Neural progenitor cell (in vitro differentiated cells): ENCODE measurements around the gene PRR29. TPM values are rescaled to one million over a fixed set of nuclear protein-coding genes. Genes with fewer than 3 reads are reported as not detected.

Experiments
- DNase-seq: peaks from one replicate; pipeline ENCODE4 v3.0.0-alpha.2; 2016; ENCODE audit warnings: low spot score
- H2AFZ ChIP-seq: fragments of 200-600 bp; sonication (generic); replicated peaks from 2 replicates; pipeline ENCODE4 v1.6.1; 2016; ENCODE audit warnings: antibody characterized with exemption
- H3F3A ChIP-seq: fragments of 200-600 bp; sonication (generic); 2 replicates; pipeline ENCODE4 v1.6.1; 2016; ENCODE audit warnings: antibody characterized with exemption, low read depth
- H3K27ac ChIP-seq: fragments of 200-600 bp; sonication (generic); 2 replicates; pipeline ENCODE4 v1.5.1; 2016; ENCODE audit warnings: mild to moderate bottlenecking
- H3K27me3 ChIP-seq: fragments of 200-600 bp; sonication (generic); 2 replicates; pipeline ENCODE4 v1.6.1; 2016; ENCODE audit warnings: mild to moderate bottlenecking, moderate library complexity
- H3K36me3 ChIP-seq: fragments of 200-600 bp; sonication (generic); 2 replicates; pipeline ENCODE4 v1.5.1; 2016
- H3K4me1 ChIP-seq: fragments of 200-600 bp; sonication (generic); 2 replicates; pipeline ENCODE4 v1.6.1; 2016; ENCODE audit warnings: mixed run types
- H3K4me2 ChIP-seq: fragments of 200-600 bp; sonication (generic); 2 replicates; pipeline ENCODE4 v1.6.1; 2016
- H3K4me3 ChIP-seq: fragments of 200-600 bp; sonication (generic); 2 replicates; pipeline ENCODE4 v1.5.1; 2016
- H3K79me2 ChIP-seq: fragments of 200-600 bp; sonication (generic); 2 replicates; pipeline ENCODE4 v1.6.1; 2016; ENCODE audit warnings: low read depth
- H3K9ac ChIP-seq: fragments of 200-600 bp; sonication (generic); 2 replicates; pipeline ENCODE4 v1.6.1; 2016
- H3K9me3 ChIP-seq: fragments of 200-600 bp; sonication (generic); 2 replicates; pipeline ENCODE4 v1.5.1; 2016; ENCODE audit warnings: low read depth
- H4K20me1 ChIP-seq: fragments of 200-600 bp; sonication (generic); 2 replicates; pipeline ENCODE4 v1.6.1; 2016; ENCODE audit warnings: low read depth
- H3K27ac Mint-ChIP-seq: 3 replicates; pipeline ENCODE4 v1.8.0; 2021; ENCODE audit warnings: mixed read lengths
- H3K27me3 Mint-ChIP-seq: 2 replicates; pipeline ENCODE4 v1.8.0; 2022; ENCODE audit warnings: low read depth, mild to moderate bottlenecking, inconsistent platforms, moderate library complexity, mixed read lengths; ENCODE audit not compliant: insufficient read depth
- H3K36me3 Mint-ChIP-seq: 3 replicates; pipeline ENCODE4 v1.8.0; 2021; ENCODE audit warnings: mixed read lengths
- H3K4me1 Mint-ChIP-seq: 3 replicates; pipeline ENCODE4 v1.8.0; 2021; ENCODE audit warnings: mixed read lengths
- H3K4me3 Mint-ChIP-seq: 3 replicates; pipeline ENCODE4 v1.8.0; 2021; ENCODE audit warnings: mild to moderate bottlenecking, moderate library complexity, mixed read lengths
- H3K9me3 Mint-ChIP-seq: 3 replicates; pipeline ENCODE4 v1.8.0; 2020; ENCODE audit warnings: mixed read lengths
- CTCF ChIP-seq: fragments of 200-600 bp; sonication (generic); IDR thresholded peaks from 2 replicates; pipeline ENCODE4 v1.5.1; 2017; ENCODE audit warnings: antibody characterized with exemption, mild to moderate bottlenecking
- EZH2 ChIP-seq: fragments of 200-600 bp; sonication (generic); IDR thresholded peaks from 2 replicates; pipeline ENCODE4 v1.6.1; 2017; ENCODE audit warnings: antibody characterized with exemption, mild to moderate bottlenecking, moderate library complexity
- EZH2phosphoT487 ChIP-seq: fragments of 200-600 bp; sonication (generic); IDR thresholded peaks from 2 replicates; pipeline ENCODE4 v1.6.1; 2017; ENCODE audit warnings: antibody characterized with exemption
- total RNA-seq: library from RNA; depleted of rRNA; stranded (reverse); fragments of >200 nt; gene quantifications from 2 replicates; pipeline ENCODE4 v1.2.3, GENCODE V29; 2015; ENCODE audit warnings: low replicate concordance

PRR29 gene
- total RNA-seq, 1 donor from 2014 or later = 0.95 TPM

GRCh38 chr17:63960430-63960829, 37.7 kb upstream of the PRR29 start:
- H3K4me1 Mint-ChIP-seq = peaks cover 13% of the 10 kb centered on the region

GRCh38 chr17:63961355-63962212, 36.6 kb upstream of the PRR29 start:
- no peaks in the 10 kb centered on the region for H3K36me3 Mint-ChIP-seq
- Histone ChIP-seq H3K79me2 (no peaks in the 10 kb centered on the region), H3K36me3 (no peaks in the 10 kb centered on the region), H3K4me3 (peak overlapping the region; percentile 35), H3K27ac (no peak overlapping the region), H3K4me2 (peak overlapping the region; percentile 78), H3K27me3 (no peaks in the 10 kb centered on the region), H4K20me1 (no peaks in the 10 kb centered on the region), H3F3A (peaks cover 17% of the 10 kb centered on the region), H2AFZ (peak overlapping the region; percentile 63), H3K9ac (no peak overlapping the region), H3K4me1 (peaks cover 23% of the 10 kb centered on the region), H3K9me3 (no peaks in the 10 kb centered on the region)
- H3K4me1 Mint-ChIP-seq = peaks cover 12% of the 10 kb centered on the region
- H3K27me3 Mint-ChIP-seq = peaks cover 6% of the 10 kb centered on the region
- no peak for TF ChIP-seq EZH2phosphoT487
- no peak for TF ChIP-seq EZH2
- TF ChIP-seq CTCF = no peak
- H3K27ac Mint-ChIP-seq = no peak overlapping the region
- H3K9me3 Mint-ChIP-seq = no peaks in the 10 kb centered on the region
- H3K4me3 Mint-ChIP-seq = peak overlapping the region; percentile 67
- peak; percentile 98 for DNase-seq

More at GRCh38 chr17:63960430-63960829, 37.7 kb upstream of the PRR29 start:
- Histone ChIP-seq H3K27me3 (no peaks in the 10 kb centered on the region), H3K9ac (no peak overlapping the region), H2AFZ (no peak overlapping the region), H3K27ac (no peak overlapping the region), H3F3A (peaks cover 17% of the 10 kb centered on the region), H3K9me3 (no peaks in the 10 kb centered on the region), H3K4me3 (peak overlapping the region; percentile 35), H3K4me1 (peaks cover 23% of the 10 kb centered on the region), H4K20me1 (no peaks in the 10 kb centered on the region), H3K79me2 (no peaks in the 10 kb centered on the region), H3K36me3 (no peaks in the 10 kb centered on the region), H3K4me2 (peak overlapping the region; percentile 78)
- peak; percentile 68 for DNase-seq
- no peak overlapping the region for H3K27ac Mint-ChIP-seq
- H3K9me3 Mint-ChIP-seq = no peaks in the 10 kb centered on the region
- H3K36me3 Mint-ChIP-seq = no peaks in the 10 kb centered on the region
- TF ChIP-seq CTCF = no peak
- TF ChIP-seq EZH2phosphoT487 = no peak
- no peak for TF ChIP-seq EZH2
- H3K27me3 Mint-ChIP-seq = peaks cover 6% of the 10 kb centered on the region
- H3K4me3 Mint-ChIP-seq = no peak overlapping the region

GRCh38 chr17:63962298-63962744, 35.8 kb upstream of the PRR29 start:
- H3F3A ChIP-seq = peaks cover 17% of the 10 kb centered on the region
- H3K27me3 ChIP-seq = no peaks in the 10 kb centered on the region
- H3K36me3 ChIP-seq = no peaks in the 10 kb centered on the region
- H3K9ac ChIP-seq = no peak overlapping the region
- Mint-ChIP-seq H3K4me3 (peak overlapping the region; percentile 15), H3K9me3 (no peaks in the 10 kb centered on the region), H3K27ac (no peak overlapping the region), H3K36me3 (no peaks in the 10 kb centered on the region), H3K27me3 (peaks cover 6% of the 10 kb centered on the region), H3K4me1 (peaks cover 12% of the 10 kb centered on the region)
- DNase-seq = no peak
- peaks cover 23% of the 10 kb centered on the region for H3K4me1 ChIP-seq
- H4K20me1 ChIP-seq = no peaks in the 10 kb centered on the region
- H3K79me2 ChIP-seq = no peaks in the 10 kb centered on the region
- peak overlapping the region; percentile 4 for H3K4me3 ChIP-seq
- peak overlapping the region; percentile 39 for H3K4me2 ChIP-seq
- H3K27ac ChIP-seq = no peak overlapping the region
- no peaks in the 10 kb centered on the region for H3K9me3 ChIP-seq
- H2AFZ ChIP-seq = peak overlapping the region; percentile 63
- TF ChIP-seq CTCF (no peak), EZH2 (no peak), EZH2phosphoT487 (no peak)
